OCI-LY7 (cell line): ENCODE results near the gene THYN1. TPM values are rescaled to one million over a fixed set of nuclear protein-coding genes. Genes with fewer than 3 reads are reported as not detected.

ENCODE experiments used
- BruUV-seq: library from RNA; stranded (reverse); fragments of 400-500 nt; replicated peaks from 2 replicates; lab custom pipeline; 2021; lab: Mats Ljungman, UMichigan
- CTCF ChIA-PET: fragments of 300-600 bp; sonication (Branson Sonifier 250); formaldehyde crosslinking; loops from one replicate; lab custom pipeline; 2022; ENCODE audit warnings: antibody characterized with exemption; ENCODE audit not compliant: unreplicated experiment; lab: Charles Lee
- POLR2A ChIA-PET: fragments of 300-600 bp; sonication (Branson Sonifier 250); formaldehyde crosslinking; loops from one replicate; lab custom pipeline; 2022; ENCODE audit warnings: antibody characterized with exemption; lab: Charles Lee
- DNase-seq: peaks from one replicate; pipeline ENCODE4 v3.0.0-alpha.2; 2015; ENCODE audit warnings: low spot score
- H2AFZ ChIP-seq: fragments of 200-600 bp; sonication (generic), shearing (Covaris generic); 2 replicates; pipeline ENCODE4 v1.6.1; 2014; ENCODE audit warnings: mild to moderate bottlenecking, antibody characterized with exemption, low read length, moderate library complexity
- H3K27ac ChIP-seq: fragments of 200-600 bp; sonication (generic); 2 replicates; pipeline ENCODE4 v1.5.1; 2014; ENCODE audit warnings: mixed run types, low read depth, mild to moderate bottlenecking, moderate library complexity, low read length, inconsistent platforms; ENCODE audit not compliant: poor library complexity, severe bottlenecking
- H3K36me3 ChIP-seq: fragments of 200-600 bp; sonication (generic); 2 replicates; pipeline ENCODE4 v1.6.1; 2014; ENCODE audit warnings: mild to moderate bottlenecking, antibody characterized with exemption, low read length, moderate library complexity, mixed read lengths; ENCODE audit not compliant: insufficient read depth
- H3K4me1 ChIP-seq: fragments of 200-600 bp; sonication (generic); 2 replicates; pipeline ENCODE4 v1.5.1; 2014; ENCODE audit warnings: mild to moderate bottlenecking, low read length; ENCODE audit not compliant: insufficient read depth, poor library complexity, severe bottlenecking
- H3K4me2 ChIP-seq: fragments of 200-600 bp; sonication (generic); 2 replicates; pipeline ENCODE4 v1.6.1; 2014; ENCODE audit warnings: mild to moderate bottlenecking, low read length
- H3K4me3 ChIP-seq: fragments of 200-600 bp; sonication (generic); 2 replicates; pipeline ENCODE4 v1.5.1; 2014; ENCODE audit warnings: mild to moderate bottlenecking, low read depth, low read length; ENCODE audit not compliant: poor library complexity, severe bottlenecking
- H3K79me2 ChIP-seq: fragments of 200-600 bp; sonication (generic); 2 replicates; pipeline ENCODE4 v1.6.1; 2016; ENCODE audit warnings: low read depth, mild to moderate bottlenecking, low read length, moderate library complexity, mixed read lengths; ENCODE audit not compliant: insufficient read depth
- H3K9me2 ChIP-seq: fragments of 200-600 bp; sonication (generic); 2 replicates; pipeline ENCODE4 v1.6.1; 2016; ENCODE audit warnings: mild to moderate bottlenecking, low read length, mixed read lengths; ENCODE audit not compliant: insufficient read depth
- H3K9me3 ChIP-seq: fragments of 200-600 bp; sonication (generic); 2 replicates; pipeline ENCODE4 v1.6.1; 2014; ENCODE audit warnings: mild to moderate bottlenecking, mixed run types, low read length, mixed read lengths
- H4K20me1 ChIP-seq: fragments of 200-600 bp; sonication (generic); 2 replicates; pipeline ENCODE4 v1.6.1; 2014; ENCODE audit warnings: mild to moderate bottlenecking, antibody characterized with exemption, low read length, moderate library complexity, mixed read lengths; ENCODE audit not compliant: insufficient read depth
- CTCF ChIP-seq: fragments of 200-600 bp; sonication (generic); conservative IDR thresholded peaks from 2 replicates; pipeline ENCODE4 v1.5.1; 2014; ENCODE audit warnings: mild to moderate bottlenecking, antibody characterized with exemption, low read length, moderate library complexity, mixed read lengths
- EZH2phosphoT487 ChIP-seq: fragments of 200-600 bp; sonication (generic); IDR thresholded peaks from 2 replicates; pipeline ENCODE4 v1.6.1; 2018; ENCODE audit warnings: low read depth, borderline replicate concordance, mild to moderate bottlenecking, mixed run types, antibody characterized with exemption, low read length, moderate library complexity, mixed read lengths
- intact Hi-C: fragments of 100-400 bp; cut with micrococcal nuclease; formaldehyde crosslinking; loops from one replicate; pipeline ENCODE4 v1.10.0; 2022; ENCODE audit not compliant: unreplicated experiment
- total RNA-seq, 2 experiments: library from RNA; depleted of rRNA in 1 of 2; stranded (reverse); fragments of >200 nt in 1 of 2; shearing (Covaris generic) in 1 of 2; gene quantifications; 2 replicates each; pipeline ENCODE4 v1.2.3, GENCODE V29; 2014 to 2022

THYN1 gene
- total RNA-seq, 2 experiments from 2014 or later = 51.6 to 101 TPM

GRCh38 chr11:134252346-134253187 is 585 bp downstream of the THYN1 start:
- no peak for TF ChIP-seq CTCF
- TF ChIP-seq EZH2phosphoT487 = no peak
- BruUV-seq = TSS peak; percentile 77

GRCh38 chr11:134250675-134251074 is 2.5 kb downstream of the THYN1 start:
- DNase-seq = no peak
- no TSS peak for BruUV-seq
- no peaks in the 10 kb centered on the region for H3K9me3 ChIP-seq
- H3K4me3 ChIP-seq = no peak overlapping the region
- H4K20me1 ChIP-seq = no peaks in the 10 kb centered on the region
- H2AFZ ChIP-seq = no peak overlapping the region
- intact Hi-C loops = no loop called here
- no peak overlapping the region for H3K4me2 ChIP-seq
- CTCF ChIA-PET = interaction anchor here (0.9 kb wide), 1 partner anchor 11 kb away, joined by 3 read pairs; no protein-coding TSS in a partner anchor
- H3K27ac ChIP-seq = no peak overlapping the region
- H3K9me2 ChIP-seq = no peaks in the 10 kb centered on the region
- peaks cover 17% of the 10 kb centered on the region for H3K4me1 ChIP-seq
- POLR2A ChIA-PET = interaction anchor here (1.2 to 2.7 kb wide), 2 partner anchors 21 to 30 kb away, joined by 4 to 9 read pairs; no protein-coding TSS in a partner anchor
- peaks cover 48% of the 10 kb centered on the region for H3K36me3 ChIP-seq
- TF ChIP-seq CTCF (no peak), EZH2phosphoT487 (no peak)
- H3K79me2 ChIP-seq = peaks cover 12% of the 10 kb centered on the region; the same call in 1 of the 2 replicates

More at GRCh38 chr11:134252346-134253187, 585 bp downstream of the THYN1 start:
- H3K4me3 ChIP-seq = peak overlapping the region; percentile 82
- peak; percentile 47 for DNase-seq
- H3K79me2 ChIP-seq = peaks cover 12% of the 10 kb centered on the region; the same call in 1 of the 2 replicates
- H2AFZ ChIP-seq = peak overlapping the region; percentile 87
- H3K36me3 ChIP-seq = peaks cover 37% of the 10 kb centered on the region
- CTCF ChIA-PET = no interaction called here
- intact Hi-C loops = loop anchor here (1.0 kb wide), 2 partner anchors 24 to 28 kb away; partner anchors contain the start of gene VPS26B
- peak overlapping the region; percentile 25 for H3K27ac ChIP-seq
- H4K20me1 ChIP-seq = no peaks in the 10 kb centered on the region
- POLR2A ChIA-PET = interaction anchor here (0.9 to 2.7 kb wide), 4 partner anchors 23 to 45 kb away, joined by 3 to 9 read pairs (median 4); partner anchors contain the start of gene VPS26B
- H3K9me2 ChIP-seq = no peaks in the 10 kb centered on the region
- H3K4me2 ChIP-seq = peak overlapping the region; percentile 83
- H3K4me1 ChIP-seq = peaks cover 17% of the 10 kb centered on the region
- H3K9me3 ChIP-seq = no peaks in the 10 kb centered on the region
